Measurements from ENCODE around the gene ZFHX3. TPM values are rescaled to one million over a fixed set of nuclear protein-coding genes. Genes with fewer than 3 reads are reported as not detected.

The ZFHX3 gene
- polyA plus RNA-seq, 1 donor from 2014 or later = 26.4 TPM

GRCh38 chr16:73089420-73089819 is 41.5 kb upstream of the ZFHX3 start:
- H3K36me3 ChIP-seq (ENCODE audit: insufficient read depth, low read length) = no peaks in the 10 kb centered on the region
- no peaks in the 10 kb centered on the region for H3K27me3 ChIP-seq (ENCODE audit: insufficient read depth, low read depth, low read length)
- H3K9me2 ChIP-seq (ENCODE audit: insufficient read depth, low read length) = no peaks in the 10 kb centered on the region
- H3K79me2 ChIP-seq (replicated peaks; ENCODE audit: insufficient read depth, low read length) = no peaks in the 10 kb centered on the region
- H3K27ac ChIP-seq (ENCODE audit: low read length) = no peak overlapping the region
- no peaks in the 10 kb centered on the region for H3F3A ChIP-seq (ENCODE audit: insufficient read depth, low read length, poor library complexity, severe bottlenecking)
- no peak overlapping the region for H2AFZ ChIP-seq (ENCODE audit: low read depth, low read length)
- no peak overlapping the region for H3K4me3 ChIP-seq (ENCODE audit: low read length)
- H4K20me1 ChIP-seq (ENCODE audit: insufficient read depth) = no peaks in the 10 kb centered on the region
- TF ChIP-seq EZH2 (IDR thresholded peaks at IDR 0.05; ENCODE audit: borderline replicate concordance, insufficient read depth, low read length, poor library complexity, severe bottlenecking) (no peak), MXI1 (conservative IDR thresholded peaks at IDR 0.05; ENCODE audit: poor library complexity, severe bottlenecking) (no peak), POLR2AphosphoS5 (IDR thresholded peaks at IDR 0.05) (no peak), RAD21 (conservative IDR thresholded peaks at IDR 0.05) (no peak), REST (IDR thresholded peaks at IDR 0.05; ENCODE audit: borderline replicate concordance) (no peak), TAF1 (IDR thresholded peaks at IDR 0.05; ENCODE audit: low read depth) (no peak), EP300 (conservative IDR thresholded peaks at IDR 0.05; ENCODE audit: poor library complexity, severe bottlenecking) (no peak), SMC3 (conservative IDR thresholded peaks at IDR 0.05; ENCODE audit: poor library complexity) (no peak), CTCF (IDR thresholded peaks at IDR 0.05; ENCODE audit: poor library complexity, severe bottlenecking) (no peak)
- no peak overlapping the region for H3K4me2 ChIP-seq (ENCODE audit: low read length)
- no peaks in the 10 kb centered on the region for H3K9me3 ChIP-seq (ENCODE audit: low read length)
- H3K9ac ChIP-seq (ENCODE audit: low read length) = no peak overlapping the region

- Histone ChIP-seq H4K20me1 (ENCODE audit: insufficient read depth) (no peaks in the 10 kb centered on the region), H2AFZ (ENCODE audit: low read depth, low read length) (no peak overlapping the region), H3K9me3 (ENCODE audit: low read length) (no peaks in the 10 kb centered on the region), H3K36me3 (ENCODE audit: insufficient read depth, low read length) (no peaks in the 10 kb centered on the region), H3K4me3 (ENCODE audit: low read length) (no peak overlapping the region), H3K27ac (ENCODE audit: low read length) (no peak overlapping the region), H3K9ac (ENCODE audit: low read length) (no peak overlapping the region), H3K9me2 (ENCODE audit: insufficient read depth, low read length) (no peaks in the 10 kb centered on the region), H3K4me2 (ENCODE audit: low read length) (no peak overlapping the region), H3K27me3 (ENCODE audit: insufficient read depth, low read depth, low read length) (no peaks in the 10 kb centered on the region), H3F3A (ENCODE audit: insufficient read depth, low read length, poor library complexity, severe bottlenecking) (no peaks in the 10 kb centered on the region), H3K79me2 (replicated peaks; ENCODE audit: insufficient read depth, low read length) (no peaks in the 10 kb centered on the region)
- TF ChIP-seq EZH2 (IDR thresholded peaks at IDR 0.05; ENCODE audit: borderline replicate concordance, insufficient read depth, low read length, poor library complexity, severe bottlenecking) (no peak), REST (IDR thresholded peaks at IDR 0.05; ENCODE audit: borderline replicate concordance) (no peak), CTCF (IDR thresholded peaks at IDR 0.05; ENCODE audit: poor library complexity, severe bottlenecking) (no peak), RAD21 (conservative IDR thresholded peaks at IDR 0.05) (no peak), TAF1 (IDR thresholded peaks at IDR 0.05; ENCODE audit: low read depth) (no peak), POLR2AphosphoS5 (IDR thresholded peaks at IDR 0.05) (no peak), SMC3 (conservative IDR thresholded peaks at IDR 0.05; ENCODE audit: poor library complexity) (no peak), EP300 (conservative IDR thresholded peaks at IDR 0.05; ENCODE audit: poor library complexity, severe bottlenecking) (no peak), MXI1 (conservative IDR thresholded peaks at IDR 0.05; ENCODE audit: poor library complexity, severe bottlenecking) (no peak)
Observed at GRCh38 chr16:73086108-73086507, 38.2 kb upstream of the ZFHX3 start.

Data from neural cell (in vitro differentiated cells).